ENCODE results near the gene TCF20.

The TCF20 gene

GRCh38 chr22:42257386-42257785 lies 13.1 kb downstream of the TCF20 start:
- no peak for ATAC-seq

GRCh38 chr22:42256930-42257329 lies 13.5 kb downstream of the TCF20 start:
- ATAC-seq: no peak

DNA sequence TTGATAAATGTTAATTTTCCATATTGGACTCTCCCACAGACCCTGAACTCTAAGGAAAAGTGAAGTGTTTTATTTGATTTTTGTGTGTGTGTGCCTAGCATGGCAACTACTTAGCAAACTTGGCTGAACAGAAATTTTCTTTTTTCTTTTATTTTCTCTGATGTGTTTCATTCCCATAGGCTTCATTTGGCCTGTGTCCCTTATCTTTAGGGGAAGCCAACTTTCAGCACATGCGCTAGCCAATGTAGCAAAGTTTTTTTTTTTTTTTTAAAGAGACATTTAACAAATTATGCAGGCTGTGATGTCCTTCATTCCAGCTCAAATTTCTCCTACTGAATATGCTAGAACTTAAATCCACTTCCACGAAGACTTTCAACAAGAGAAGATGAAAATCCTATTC lies 14.2 kb downstream of the TCF20 start:
- no peak for ATAC-seq

GRCh38 chr22:42249831-42250230 lies 20.6 kb downstream of the TCF20 start:
- ATAC-seq: no peak

- no peak for ATAC-seq
These were observed 21.5 kb downstream of the TCF20 start for GRCh38 chr22:42248995-42249394.

DNA sequence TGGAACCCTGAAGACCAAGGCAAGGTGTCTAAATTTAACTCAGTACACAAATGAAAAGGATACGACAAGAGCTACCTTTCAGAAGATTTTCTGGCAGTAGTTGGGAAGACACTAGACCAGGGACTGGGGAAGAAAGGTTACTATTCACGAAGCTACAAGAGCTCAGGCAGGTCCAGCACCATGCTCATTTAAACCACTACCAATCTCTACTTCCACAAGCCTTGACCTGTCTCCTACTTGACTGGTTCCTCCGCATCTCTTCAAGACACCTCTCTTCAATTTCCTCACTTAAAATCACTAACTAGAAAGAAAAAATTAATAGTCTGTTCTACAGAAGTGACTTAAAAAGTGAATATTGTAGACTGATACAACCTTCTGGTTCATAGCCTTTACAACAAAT lies 22.9 kb downstream of the TCF20 start:
- no peak for ATAC-seq

- no peak for ATAC-seq
These were observed 26.7 kb downstream of the TCF20 start for GRCh38 chr22:42243802-42244060.

DNA sequence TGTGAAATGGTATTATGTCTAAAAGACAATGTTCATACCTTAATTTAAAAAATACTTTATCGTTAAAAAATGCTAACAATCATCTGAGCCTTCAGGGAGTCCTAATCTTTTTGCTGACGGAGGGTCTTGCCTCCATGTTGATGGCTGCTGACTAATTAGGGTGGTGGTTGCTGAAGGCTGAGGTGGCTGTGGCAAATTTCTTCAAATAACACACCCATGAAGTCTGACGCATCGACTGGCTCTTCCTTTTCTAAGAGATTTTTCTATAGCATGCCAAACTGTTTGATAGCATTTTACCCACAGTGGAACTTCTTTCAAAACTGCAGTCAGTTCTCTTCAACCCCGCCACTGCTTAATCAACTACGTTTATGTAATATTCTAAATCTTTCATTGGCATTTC lies 33.6 kb downstream of the TCF20 start:
- ATAC-seq: no peak

DNA sequence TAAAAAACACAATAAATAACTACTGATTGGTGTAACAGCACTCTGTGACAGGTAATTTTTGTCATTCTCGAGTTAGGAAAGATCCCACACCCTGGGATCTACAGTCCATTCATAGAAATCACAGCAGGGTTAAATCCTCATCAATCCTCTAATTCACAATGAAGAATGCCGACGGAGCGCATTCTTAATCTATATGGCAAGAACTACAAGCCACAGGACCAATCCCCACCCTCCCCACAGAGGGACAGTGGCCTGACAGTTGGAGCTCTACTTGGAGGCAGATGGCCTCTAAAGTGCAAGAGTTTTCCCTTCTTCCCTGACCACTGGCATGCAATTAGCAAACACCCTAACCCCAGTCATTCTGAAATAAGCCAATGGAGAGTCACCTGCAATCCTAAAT lies 34.2 kb downstream of the TCF20 start:
- ATAC-seq: no peak

DNA sequence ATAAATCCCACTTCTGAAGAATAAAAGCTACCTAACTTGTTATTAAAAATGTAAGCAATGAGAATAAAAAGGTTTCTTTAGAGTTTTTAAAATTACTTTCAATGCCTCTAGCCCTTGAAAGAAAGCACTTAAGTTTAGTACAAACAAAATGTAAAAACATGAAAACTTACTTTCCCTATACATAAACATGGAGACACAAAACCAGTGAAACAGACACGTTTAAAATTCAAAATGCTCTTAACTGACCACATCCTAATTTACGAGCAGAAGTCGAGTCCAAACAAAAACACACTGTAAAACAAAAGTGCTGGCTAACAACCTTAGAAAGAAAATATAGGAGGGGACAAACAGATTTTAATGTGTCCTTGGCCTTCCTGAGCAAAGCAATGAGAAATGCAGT lies 36.6 kb downstream of the TCF20 start:
- ATAC-seq: no peak

DNA sequence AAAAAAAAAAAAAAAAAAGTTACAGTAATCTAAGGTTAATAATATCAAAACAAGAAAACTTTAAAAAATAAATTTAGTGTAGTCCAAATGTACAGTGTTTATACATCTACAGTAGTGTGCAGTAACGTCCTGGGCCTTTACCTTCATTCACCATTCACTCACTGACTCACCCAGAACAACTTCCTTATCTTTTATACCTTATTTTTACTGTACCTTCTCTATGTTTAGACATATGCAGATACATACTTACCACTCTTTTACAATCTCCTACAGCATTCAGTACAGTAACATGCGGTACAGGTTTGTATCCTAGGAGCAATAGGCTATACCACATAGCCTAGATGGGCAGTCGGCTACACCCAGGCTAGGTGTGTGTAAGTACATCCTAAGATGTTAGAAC lies 38.5 kb downstream of the TCF20 start:
- ATAC-seq: no peak

- no peak for ATAC-seq
These were observed 40.9 kb downstream of the TCF20 start for GRCh38 chr22:42229455-42230149.

- no peak for ATAC-seq
These were observed 42.0 kb downstream of the TCF20 start for GRCh38 chr22:42228483-42228882.

- no peak for ATAC-seq
These were observed 43.0 kb downstream of the TCF20 start for GRCh38 chr22:42227435-42227834.

GRCh38 chr22:42225841-42226240 lies 44.6 kb downstream of the TCF20 start:
- ATAC-seq: no peak

GRCh38 chr22:42222140-42222539 lies 48.3 kb downstream of the TCF20 start:
- ATAC-seq: no peak

Measured in activated CD4-positive, CD25-positive, alpha-beta regulatory T cell treated with anti-CD3 and anti-CD28 coated beads, Interleukin-2, amount 50 U/mL, for 24 hours (primary cell).